Gastrocnemius medialis (tissue), 4 donors: ENCODE results near the gene ABI1. TPM values are rescaled to one million over a fixed set of nuclear protein-coding genes. Genes with fewer than 3 reads are reported as not detected.

ENCODE experiments used
- ATAC-seq, 2 donors: fragments of 150-250 bp; one replicate each; pipeline ENCODE4 v1.9.1; 2016
- DNase-seq, 2 donors: peaks; one replicate each; pipeline ENCODE4 v3.0.0-alpha.2; 2019
- H3K27ac ChIP-seq, 4 donors: fragments of 200-600 bp; sonication (generic); 1 replicate in 1 of 4; 2 replicates in 3 of 4; pipeline ENCODE4 v1.5.1; 2016 to 2018; ENCODE audit warnings: mild to moderate bottlenecking in 2 of 4, moderate library complexity in 1 of 4
- H3K27me3 ChIP-seq, 3 donors: fragments of 200-600 bp; sonication (generic) in 2 of 3; 1 replicate in 1 of 3; 2 replicates in 2 of 3; pipeline versions ENCODE4 v1.5.1 to v1.6.0; 2016 to 2019; ENCODE audit warnings: mild to moderate bottlenecking in 1 of 3, moderate library complexity in 1 of 3
- H3K36me3 ChIP-seq, 2 donors: fragments of 200-600 bp; sonication (generic) in 1 of 2; one replicate each; pipeline ENCODE4 v1.5.1; 2017 to 2018
- H3K4me1 ChIP-seq, 2 donors: fragments of 200-600 bp; sonication (generic) in 1 of 2; one replicate each; pipeline ENCODE4 v1.5.1; 2016 to 2017; ENCODE audit warnings: mild to moderate bottlenecking in 2 of 2
- H3K4me3 ChIP-seq, 4 donors: fragments of 200-600 bp; sonication (generic) in 3 of 4; 1 replicate in 1 of 4; 2 replicates in 3 of 4; pipeline ENCODE4 v1.5.1; 2016 to 2019; ENCODE audit warnings: mild to moderate bottlenecking in 2 of 4
- H3K9me3 ChIP-seq, 3 donors: fragments of 200-600 bp; sonication (generic) in 2 of 3; 1 replicate in 1 of 3; 2 replicates in 2 of 3; pipeline ENCODE4 v1.5.1; 2016 to 2019
- CTCF ChIP-seq, 5 experiments: fragments of 450-650 bp in 3 of 5; fragments of 200-600 bp in 2 of 5; sonication (generic) in 2 of 5; IDR thresholded peaks in 4 of 5; conservative IDR thresholded peaks in 1 of 5; 1 replicate in 4 of 5; 2 replicates in 1 of 5; pipeline ENCODE4 v1.5.1; 2016 to 2019; ENCODE audit warnings: antibody characterized with exemption in 5 of 5, mild to moderate bottlenecking in 3 of 5, moderate library complexity in 3 of 5
- POLR2A ChIP-seq, 2 donors: fragments of 450-650 bp; IDR thresholded peaks; one replicate each; pipeline ENCODE4 v1.6.1; 2017; ENCODE audit warnings: antibody characterized with exemption in 2 of 2, mild to moderate bottlenecking in 2 of 2, moderate library complexity in 2 of 2
- in situ Hi-C, 4 donors: fragments of 200-750 bp; cut with MboI; loops; one replicate each; pipeline versions ENCODE4 v1.15.0 to v1.8.0; 2017; ENCODE audit warnings: low sequenced_read_pairs in 4 of 4
- intact Hi-C: fragments of 100-400 bp; cut with DNase I; formaldehyde crosslinking; loops from one replicate; pipeline ENCODE4 v1.15.1; 2023; ENCODE audit warnings: low total_unique reads
- total RNA-seq, 4 donors: library from RNA; depleted of rRNA; stranded (reverse); fragments of >200 nt; gene quantifications; one replicate each; pipeline versions ENCODE4 v1.1.0 to v1.2.3, GENCODE V29; 2016

The ABI1 gene
- total RNA-seq, 4 donors from 2014 or later, result 20.9 to 32.6 (median 28.3) TPM

GRCh38 chr10:26730552-26730951, 130.2 kb downstream of the ABI1 start:
- Histone ChIP-seq H3K36me3 (peaks cover 0 to 29% of the 10 kb centered on the region in 2 donors), H3K27ac (no peak overlapping the region), H3K4me3 (no peak overlapping the region), H3K27me3 (no peaks in the 10 kb centered on the region), H3K9me3 (no peaks in the 10 kb centered on the region), H3K4me1 (no peaks in the 10 kb centered on the region)
- TF ChIP-seq CTCF (IDR thresholded peaks at IDR 0.05 in 4 of 5, conservative IDR thresholded peaks at IDR 0.05 in 1 of 5), result no peak
- no peak for TF ChIP-seq POLR2A (IDR thresholded peaks at IDR 0.05)
- no peak for DNase-seq
- no peak for ATAC-seq
- intact Hi-C loops, result no loop called here
- in situ Hi-C loops, result no loop called here

- intact Hi-C loops, result no loop called here
- Histone ChIP-seq H3K4me3 (no peak overlapping the region), H3K4me1 (no peaks in the 10 kb centered on the region), H3K9me3 (no peaks in the 10 kb centered on the region), H3K36me3 (peaks cover 0 to 30% of the 10 kb centered on the region in 2 donors), H3K27me3 (no peaks in the 10 kb centered on the region), H3K27ac (no peak overlapping the region)
- DNase-seq (no peak), ATAC-seq (no peak)
- in situ Hi-C loops, result loop anchor here in 3 of 4 donors (5.0 to 10.0 kb wide), 3 partner anchors 145 to 153 kb away; no protein-coding TSS in a partner anchor
- no peak for TF ChIP-seq CTCF (IDR thresholded peaks at IDR 0.05 in 4 of 5, conservative IDR thresholded peaks at IDR 0.05 in 1 of 5)
- TF ChIP-seq POLR2A (IDR thresholded peaks at IDR 0.05), result no peak
Observed at GRCh38 chr10:26729395-26729794, 131.4 kb downstream of the ABI1 start.

GRCh38 chr10:26728957-26729356, 131.8 kb downstream of the ABI1 start:
- TF ChIP-seq CTCF (IDR thresholded peaks at IDR 0.05 in 4 of 5, conservative IDR thresholded peaks at IDR 0.05 in 1 of 5), result no peak
- Histone ChIP-seq H3K4me3 (no peak overlapping the region), H3K27ac (no peak overlapping the region), H3K27me3 (no peaks in the 10 kb centered on the region), H3K4me1 (no peaks in the 10 kb centered on the region), H3K36me3 (peaks cover 0 to 35% of the 10 kb centered on the region in 2 donors), H3K9me3 (no peaks in the 10 kb centered on the region)
- in situ Hi-C loops, result loop anchor here in 3 of 4 donors (5.0 to 10.0 kb wide), 3 partner anchors 146 to 153 kb away; no protein-coding TSS in a partner anchor
- intact Hi-C loops, result no loop called here
- ATAC-seq (no peak), DNase-seq (no peak)

GRCh38 chr10:26727005-26727404, 133.8 kb downstream of the ABI1 start:
- ATAC-seq, result no peak
- no peaks in the 10 kb centered on the region for H3K4me1 ChIP-seq
- no peaks in the 10 kb centered on the region for H3K9me3 ChIP-seq
- in situ Hi-C loops (loop anchor here in 3 of 4 donors (5.0 to 10.0 kb wide), 3 partner anchors 148 to 155 kb away; no protein-coding TSS in a partner anchor), intact Hi-C loops (no loop called here)
- no peak for DNase-seq
- H3K4me3 ChIP-seq, result no peak overlapping the region
- TF ChIP-seq CTCF (IDR thresholded peaks at IDR 0.05 in 4 of 5, conservative IDR thresholded peaks at IDR 0.05 in 1 of 5), result no peak
- TF ChIP-seq POLR2A (IDR thresholded peaks at IDR 0.05), result no peak
- H3K27ac ChIP-seq, result no peak overlapping the region
- peaks cover 0 to 25% of the 10 kb centered on the region in 2 donors for H3K36me3 ChIP-seq
- H3K27me3 ChIP-seq, result no peaks in the 10 kb centered on the region
